ENCODE data around the gene ZNF358.

Gene ZNF358

GRCh38 chr19:7529610-7530490, 13.9 kb downstream of the ZNF358 start:
- Histone ChIP-seq H2AFZ (ENCODE audit: low read depth, low read length) (no peak overlapping the region), H3K4me3 (ENCODE audit: low read depth in 1 of 2, low read length in 2 of 2) (no peak overlapping the region), H3K9me3 (ENCODE audit: insufficient read depth, low read length, severe bottlenecking) (no peaks in the 10 kb centered on the region), H3K27ac (ENCODE audit: low read length) (no peak overlapping the region), H3K36me3 (ENCODE audit: insufficient read depth, low read length) (peaks cover 55% of the 10 kb centered on the region), H3K79me2 (ENCODE audit: insufficient read depth, low read length) (no peaks in the 10 kb centered on the region; the same call in 1 of the 2 replicates), H4K20me1 (ENCODE audit: insufficient read depth, low read length) (no peaks in the 10 kb centered on the region), H3K4me2 (ENCODE audit: insufficient read depth, low read length) (no peak overlapping the region), H3K4me1 (ENCODE audit: insufficient read depth, low read length) (peaks cover 21% of the 10 kb centered on the region), H3K27me3 (ENCODE audit: insufficient read depth, low read length, poor library complexity) (no peaks in the 10 kb centered on the region), H3K9ac (ENCODE audit: low read depth, low read length) (no peak overlapping the region)
- TF ChIP-seq EZH2 (IDR thresholded peaks at IDR 0.05; ENCODE audit: borderline replicate concordance, low read depth, low read length, severe bottlenecking), result no peak
- TF ChIP-seq, protein P1, sequence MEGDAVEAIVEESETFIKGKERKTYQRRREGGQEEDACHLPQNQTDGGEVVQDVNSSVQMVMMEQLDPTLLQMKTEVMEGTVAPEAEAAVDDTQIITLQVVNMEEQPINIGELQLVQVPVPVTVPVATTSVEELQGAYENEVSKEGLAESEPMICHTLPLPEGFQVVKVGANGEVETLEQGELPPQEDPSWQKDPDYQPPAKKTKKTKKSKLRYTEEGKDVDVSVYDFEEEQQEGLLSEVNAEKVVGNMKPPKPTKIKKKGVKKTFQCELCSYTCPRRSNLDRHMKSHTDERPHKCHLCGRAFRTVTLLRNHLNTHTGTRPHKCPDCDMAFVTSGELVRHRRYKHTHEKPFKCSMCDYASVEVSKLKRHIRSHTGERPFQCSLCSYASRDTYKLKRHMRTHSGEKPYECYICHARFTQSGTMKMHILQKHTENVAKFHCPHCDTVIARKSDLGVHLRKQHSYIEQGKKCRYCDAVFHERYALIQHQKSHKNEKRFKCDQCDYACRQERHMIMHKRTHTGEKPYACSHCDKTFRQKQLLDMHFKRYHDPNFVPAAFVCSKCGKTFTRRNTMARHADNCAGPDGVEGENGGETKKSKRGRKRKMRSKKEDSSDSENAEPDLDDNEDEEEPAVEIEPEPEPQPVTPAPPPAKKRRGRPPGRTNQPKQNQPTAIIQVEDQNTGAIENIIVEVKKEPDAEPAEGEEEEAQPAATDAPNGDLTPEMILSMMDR (IDR thresholded peaks at IDR 0.05; ENCODE audit: borderline replicate concordance, extremely low read depth, low read length, poor library complexity, severe bottlenecking), result no peak
- ATAC-seq (ENCODE audit: insufficient read depth, low read depth) (no peak), DNase-seq (no peak)

DNA sequence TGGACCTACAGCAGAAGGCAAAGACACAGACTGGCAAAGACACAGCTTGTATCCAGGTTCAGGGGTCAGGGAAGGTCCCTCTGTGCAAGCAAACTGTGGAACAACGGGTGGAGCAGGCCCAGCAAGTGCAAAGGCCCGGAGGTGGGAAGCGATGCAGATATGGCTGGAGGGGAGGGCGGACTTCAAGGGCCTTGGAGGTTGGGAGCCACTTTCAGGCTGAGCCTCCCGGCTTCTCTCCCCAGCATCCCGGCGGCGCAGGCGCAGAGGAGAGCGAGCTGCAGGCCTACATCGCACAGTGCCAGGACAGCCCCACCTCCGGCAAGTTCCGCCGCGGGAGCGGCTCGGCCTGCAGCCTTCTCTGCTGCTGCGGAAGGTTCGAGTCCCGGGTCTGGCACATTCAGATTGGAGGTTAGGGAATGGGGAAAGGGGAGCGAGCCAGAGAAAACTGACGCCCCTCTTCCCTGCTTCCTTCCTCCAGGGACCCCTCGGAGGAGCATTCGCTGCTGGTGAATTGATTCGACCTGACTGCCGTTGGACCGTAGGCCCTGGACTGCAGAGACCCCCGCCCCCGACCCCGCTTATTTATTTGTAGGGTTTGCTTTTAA, 17.5 kb downstream of the ZNF358 start:
- no peaks in the 10 kb centered on the region for H3K9me3 ChIP-seq (ENCODE audit: insufficient read depth, low read length, severe bottlenecking)
- H3K27me3 ChIP-seq (ENCODE audit: insufficient read depth, low read length, poor library complexity), result no peaks in the 10 kb centered on the region
- DNase-seq (no peak), ATAC-seq (ENCODE audit: insufficient read depth, low read depth) (no peak)
- peak overlapping the region; percentile 90 for H3K4me2 ChIP-seq (ENCODE audit: insufficient read depth, low read length)
- peaks cover 31% of the 10 kb centered on the region for H3K36me3 ChIP-seq (ENCODE audit: insufficient read depth, low read length)
- H4K20me1 ChIP-seq (ENCODE audit: insufficient read depth, low read length), result no peaks in the 10 kb centered on the region
- H3K4me1 ChIP-seq (ENCODE audit: insufficient read depth, low read length), result peaks cover 34% of the 10 kb centered on the region
- TF ChIP-seq, protein P1 (IDR thresholded peaks at IDR 0.05; ENCODE audit: borderline replicate concordance, extremely low read depth, low read length, poor library complexity, severe bottlenecking), result no peak
- no peak for TF ChIP-seq EZH2 (IDR thresholded peaks at IDR 0.05; ENCODE audit: borderline replicate concordance, low read depth, low read length, severe bottlenecking)
- H2AFZ ChIP-seq (ENCODE audit: low read depth, low read length), result peak overlapping the region; percentile 87
- H3K79me2 ChIP-seq (ENCODE audit: insufficient read depth, low read length), result peaks cover 4% of the 10 kb centered on the region; the same call in 1 of the 2 replicates
- peak overlapping the region; percentile 73 for H3K27ac ChIP-seq (ENCODE audit: low read length)
- H3K4me3 ChIP-seq (ENCODE audit: low read depth in 1 of 2, low read length in 2 of 2), result peak overlapping the region; percentile 16 to 75; a peak in 3 of 4 replicates
- H3K9ac ChIP-seq (ENCODE audit: low read depth, low read length), result peak overlapping the region; percentile 73

DNA sequence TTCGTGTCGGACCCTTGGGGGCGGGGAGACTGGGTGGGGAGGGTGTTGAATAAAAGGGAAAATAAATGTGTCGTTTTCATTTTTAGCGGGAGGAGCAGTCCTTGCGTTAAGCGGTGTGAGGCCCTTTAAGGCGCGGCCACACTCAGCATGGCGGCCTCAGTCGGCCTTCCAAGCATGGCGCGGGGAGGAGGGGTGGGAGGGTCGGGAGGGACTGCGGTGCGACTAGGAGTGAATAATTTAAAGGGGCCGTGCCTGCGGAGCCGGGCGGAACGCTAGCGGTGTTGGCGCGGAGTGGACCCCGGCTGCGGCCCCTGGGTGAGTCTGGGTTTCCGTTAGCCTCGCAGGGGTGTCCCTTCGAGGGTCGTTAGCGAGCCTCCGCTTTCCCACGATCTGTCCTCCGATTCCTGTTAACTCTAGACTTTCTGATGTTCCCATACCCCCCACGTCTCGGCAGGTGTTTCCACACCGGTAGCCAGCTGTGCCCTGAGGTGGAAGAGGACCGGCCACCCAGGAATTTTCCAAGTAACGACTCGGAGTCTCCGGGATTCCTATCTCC, 18.1 kb downstream of the ZNF358 start:
- Histone ChIP-seq H4K20me1 (ENCODE audit: insufficient read depth, low read length) (no peaks in the 10 kb centered on the region), H3K4me2 (ENCODE audit: insufficient read depth, low read length) (peak overlapping the region; percentile 90), H3K9me3 (ENCODE audit: insufficient read depth, low read length, severe bottlenecking) (no peaks in the 10 kb centered on the region), H3K36me3 (ENCODE audit: insufficient read depth, low read length) (peaks cover 30% of the 10 kb centered on the region), H2AFZ (ENCODE audit: low read depth, low read length) (peak overlapping the region; percentile 94), H3K27me3 (ENCODE audit: insufficient read depth, low read length, poor library complexity) (no peaks in the 10 kb centered on the region), H3K4me1 (ENCODE audit: insufficient read depth, low read length) (peaks cover 34% of the 10 kb centered on the region), H3K4me3 (ENCODE audit: low read depth in 1 of 2, low read length in 2 of 2) (peak overlapping the region; percentile 59 to 75), H3K79me2 (ENCODE audit: insufficient read depth, low read length) (peaks cover 4% of the 10 kb centered on the region; the same call in 1 of the 2 replicates), H3K27ac (ENCODE audit: low read length) (peak overlapping the region; percentile 80), H3K9ac (ENCODE audit: low read depth, low read length) (peak overlapping the region; percentile 73)
- TF ChIP-seq, protein P1 (IDR thresholded peaks at IDR 0.05; ENCODE audit: borderline replicate concordance, extremely low read depth, low read length, poor library complexity, severe bottlenecking), result no peak
- no peak for TF ChIP-seq EZH2 (IDR thresholded peaks at IDR 0.05; ENCODE audit: borderline replicate concordance, low read depth, low read length, severe bottlenecking)
- peak; percentile 72 for ATAC-seq (ENCODE audit: insufficient read depth, low read depth)
- peak; percentile 87 for DNase-seq
